Activated T-cell treated with anti-CD3 and anti-CD28 coated beads, Interleukin-2, amount 50 U/mL, for 48 hours (primary cell): Measurements from ENCODE around the gene BARX1.

Experiments
- DNase-seq, 2 experiments: peaks; one replicate each; pipeline ENCODE4 v3.0.0-alpha.2; 2020

BARX1 gene

GRCh38 chr9:93917121-93917853 is 37.9 kb downstream of the BARX1 start:
- DNase-seq: no peak

GRCh38 chr9:93916358-93916757 is 38.8 kb downstream of the BARX1 start:
- DNase-seq: no peak

GRCh38 chr9:93911801-93912554 is 43.2 kb downstream of the BARX1 start:
- no peak for DNase-seq

GRCh38 chr9:93911136-93911745 is 43.9 kb downstream of the BARX1 start:
- DNase-seq: no peak

GRCh38 chr9:93910598-93910997 is 44.6 kb downstream of the BARX1 start:
- no peak for DNase-seq

- no peak for DNase-seq
Observed at GRCh38 chr9:93910196-93910595, 45.0 kb downstream of the BARX1 start.

- DNase-seq: no peak
Observed at GRCh38 chr9:93909242-93909616, 45.9 kb downstream of the BARX1 start.

GRCh38 chr9:93908591-93909241 is 46.4 kb downstream of the BARX1 start:
- DNase-seq: peak; percentile 21 to 23

GRCh38 chr9:93907551-93908199 is 47.5 kb downstream of the BARX1 start:
- no peak for DNase-seq

- no peak for DNase-seq
Observed at GRCh38 chr9:93906195-93906880, 48.8 kb downstream of the BARX1 start.

- DNase-seq: no peak
Observed at GRCh38 chr9:93905473-93906133, 49.6 kb downstream of the BARX1 start.

- DNase-seq: no peak
Observed at GRCh38 chr9:93904649-93905472, 50.3 kb downstream of the BARX1 start.

GRCh38 chr9:93903886-93904648 is 51.1 kb downstream of the BARX1 start:
- no peak for DNase-seq

GRCh38 chr9:93902780-93903655 is 52.1 kb downstream of the BARX1 start:
- DNase-seq: no peak

- no peak for DNase-seq
Observed at GRCh38 chr9:93902051-93902779, 52.9 kb downstream of the BARX1 start.
